ENCODE measurements around the gene HOOK2.
A peak's percentile ranks its signal among the peaks of the same experiment; 100 is the strongest.

DNA sequence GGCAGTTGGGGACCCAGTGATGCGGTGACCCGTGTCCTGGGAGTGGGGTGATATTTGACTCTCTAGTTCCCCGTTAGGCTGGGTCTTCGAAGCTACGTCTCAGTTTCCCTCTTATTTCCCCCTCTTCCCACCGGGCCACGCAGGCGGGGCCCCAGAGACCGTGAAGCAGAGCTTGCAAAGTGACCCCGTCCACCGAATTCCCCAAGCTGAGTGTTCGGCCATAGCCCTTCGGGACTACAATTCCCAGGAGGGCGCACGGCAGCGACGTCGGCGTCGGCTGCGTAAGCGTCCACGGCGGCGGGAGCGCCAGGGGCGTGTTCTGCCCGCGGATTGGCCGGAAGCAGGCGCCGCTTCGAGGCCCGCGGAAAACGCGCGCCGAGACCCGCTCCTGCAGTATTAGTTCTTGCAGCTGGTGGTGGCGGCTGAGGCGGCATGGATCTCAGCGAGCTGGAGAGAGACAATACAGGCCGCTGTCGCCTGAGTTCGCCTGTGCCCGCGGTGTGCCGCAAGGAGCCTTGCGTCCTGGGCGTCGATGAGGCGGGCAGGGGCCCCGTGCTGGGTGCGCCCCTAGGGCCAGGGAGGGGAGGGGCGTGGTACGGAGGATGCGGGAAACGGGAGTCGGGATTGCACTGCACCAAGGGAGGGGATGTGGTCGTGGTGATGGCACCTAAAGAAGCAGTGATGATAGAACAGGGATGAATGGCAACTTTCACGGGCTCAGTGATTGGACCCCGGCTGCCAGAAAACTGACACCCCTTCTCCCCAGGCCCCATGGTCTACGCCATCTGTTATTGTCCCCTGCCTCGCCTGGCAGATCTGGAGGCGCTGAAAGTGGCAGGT, 31.1 kb upstream of the HOOK2 start, which contains the start of gene RNASEH2A:
- TF ChIP-seq, protein P1, sequence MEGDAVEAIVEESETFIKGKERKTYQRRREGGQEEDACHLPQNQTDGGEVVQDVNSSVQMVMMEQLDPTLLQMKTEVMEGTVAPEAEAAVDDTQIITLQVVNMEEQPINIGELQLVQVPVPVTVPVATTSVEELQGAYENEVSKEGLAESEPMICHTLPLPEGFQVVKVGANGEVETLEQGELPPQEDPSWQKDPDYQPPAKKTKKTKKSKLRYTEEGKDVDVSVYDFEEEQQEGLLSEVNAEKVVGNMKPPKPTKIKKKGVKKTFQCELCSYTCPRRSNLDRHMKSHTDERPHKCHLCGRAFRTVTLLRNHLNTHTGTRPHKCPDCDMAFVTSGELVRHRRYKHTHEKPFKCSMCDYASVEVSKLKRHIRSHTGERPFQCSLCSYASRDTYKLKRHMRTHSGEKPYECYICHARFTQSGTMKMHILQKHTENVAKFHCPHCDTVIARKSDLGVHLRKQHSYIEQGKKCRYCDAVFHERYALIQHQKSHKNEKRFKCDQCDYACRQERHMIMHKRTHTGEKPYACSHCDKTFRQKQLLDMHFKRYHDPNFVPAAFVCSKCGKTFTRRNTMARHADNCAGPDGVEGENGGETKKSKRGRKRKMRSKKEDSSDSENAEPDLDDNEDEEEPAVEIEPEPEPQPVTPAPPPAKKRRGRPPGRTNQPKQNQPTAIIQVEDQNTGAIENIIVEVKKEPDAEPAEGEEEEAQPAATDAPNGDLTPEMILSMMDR (IDR thresholded peaks at IDR 0.05), result no peak
- TF ChIP-seq POLR2A (IDR thresholded peaks at IDR 0.05) (no peak), POLR2AphosphoS5 (IDR thresholded peaks at IDR 0.05) (peak in 1 of 3 donors; percentile 53), EP300 (IDR thresholded peaks at IDR 0.05) (no peak)

All from suprapubic skin (tissue), 4 donors.